HEK293 (cell line): ENCODE data around the gene SLAMF6.

Experiments used
- CTCF ChIP-seq: fragments of 450-650 bp; formaldehyde crosslinking; IDR thresholded peaks from 2 replicates; pipeline ENCODE4 v1.5.1; 2016; ENCODE audit warnings: missing biosample characterization, missing genetic modification characterization
- SETDB1 ChIP-seq: IDR thresholded peaks from one replicate; pipeline ENCODE4 v1.6.1; 2017; ENCODE audit warnings: mild to moderate bottlenecking, low read length, moderate library complexity, mixed read lengths; ENCODE audit not compliant: insufficient read length
- ZBTB11 ChIP-seq: fragments of 450-650 bp; formaldehyde crosslinking; conservative IDR thresholded peaks from 2 replicates; pipeline ENCODE4 v1.5.1; 2016; ENCODE audit warnings: low read depth, missing biosample characterization, missing genetic modification characterization
- ZNF112 ChIP-seq: fragments of 450-650 bp; formaldehyde crosslinking; IDR thresholded peaks from 2 replicates; pipeline ENCODE4 v1.5.0; 2017; ENCODE audit warnings: missing biosample characterization, missing genetic modification characterization
- ZNF184 ChIP-seq: fragments of 450-650 bp; IDR thresholded peaks from 2 replicates; pipeline ENCODE4 v1.5.1; 2018; ENCODE audit warnings: missing biosample characterization, mild to moderate bottlenecking, missing genetic modification characterization
- ZNF610 ChIP-seq: fragments of 450-650 bp; formaldehyde crosslinking; IDR thresholded peaks from 2 replicates; pipeline ENCODE4 v1.5.1; 2016; ENCODE audit warnings: missing biosample characterization, missing genetic modification characterization, borderline replicate concordance
- ZSCAN4 ChIP-seq: fragments of 450-650 bp; formaldehyde crosslinking; IDR thresholded peaks from 2 replicates; pipeline ENCODE4 v1.5.1; 2017; ENCODE audit warnings: missing biosample characterization, missing genetic modification characterization

- no peak for TF ChIP-seq CTCF
- TF ChIP-seq ZSCAN4, result no peak
- no peak for TF ChIP-seq ZBTB11 (tag by site-specific recombination)
- TF ChIP-seq ZNF610 (tag by site-specific recombination), result no peak
- no peak for TF ChIP-seq ZNF112 (tag by site-specific recombination)
- no peak for TF ChIP-seq SETDB1
- TF ChIP-seq ZNF184, result no peak
These were observed 47.8 kb upstream of the SLAMF6 start for GRCh38 chr1:160570840-160571239.
